Calu3 (cell line): ENCODE data around the gene HEG1. TPM values are rescaled to one million over a fixed set of nuclear protein-coding genes. Genes with fewer than 3 reads are reported as not detected.

ENCODE experiments used
- BruUV-seq: library from RNA; stranded (reverse); fragments of 400-500 nt; replicated peaks from 2 replicates; lab custom pipeline; 2021; lab: Mats Ljungman, UMichigan
- CTCF ChIA-PET: fragments of 300-600 bp; sonication (Branson Sonifier 250); formaldehyde crosslinking; loops from one replicate; lab custom pipeline; 2022; ENCODE audit warnings: antibody characterized with exemption; lab: Charles Lee
- DNase-seq: peaks from one replicate; pipeline ENCODE4 v3.0.0; 2022
- H3K27ac Mint-ChIP-seq: one replicate; pipeline ENCODE4 v1.8.0; 2022; ENCODE audit warnings: mixed read lengths; ENCODE audit not compliant: unreplicated experiment
- H3K27me3 Mint-ChIP-seq: one replicate; pipeline ENCODE4 v1.8.0; 2022; ENCODE audit warnings: mixed read lengths; ENCODE audit not compliant: unreplicated experiment
- H3K36me3 Mint-ChIP-seq: one replicate; pipeline ENCODE4 v1.8.0; 2022; ENCODE audit warnings: mild to moderate bottlenecking, moderate library complexity, mixed read lengths; ENCODE audit not compliant: insufficient read depth, unreplicated experiment
- H3K4me1 Mint-ChIP-seq: one replicate; pipeline ENCODE4 v1.8.0; 2022; ENCODE audit warnings: mild to moderate bottlenecking, low read depth, mixed read lengths; ENCODE audit not compliant: unreplicated experiment
- H3K4me3 Mint-ChIP-seq: one replicate; pipeline ENCODE4 v1.8.0; 2022; ENCODE audit warnings: mild to moderate bottlenecking, low read depth, moderate library complexity, mixed read lengths; ENCODE audit not compliant: unreplicated experiment
- H3K9me3 Mint-ChIP-seq: one replicate; pipeline ENCODE4 v1.8.0; 2022; ENCODE audit warnings: low read depth, mixed read lengths; ENCODE audit not compliant: unreplicated experiment
- intact Hi-C: fragments of 100-400 bp; cut with micrococcal nuclease; formaldehyde crosslinking; loops from one replicate; pipeline ENCODE4 v1.10.0; 2022; ENCODE audit not compliant: unreplicated experiment
- total RNA-seq: library from RNA; stranded (reverse); gene quantifications from 2 replicates; pipeline ENCODE4 v1.2.3, GENCODE V29; 2022
- TF ChIP-seq, protein P1 (sequence below): fragments of 200-600 bp; IDR thresholded peaks from one replicate; pipeline ENCODE4 v1.8.0; 2022; ENCODE audit warnings: antibody characterized with exemption; ENCODE audit not compliant: unreplicated experiment

The HEG1 gene
- total RNA-seq, 1 experiment from 2014 or later, result 0.97 TPM

GRCh38 chr3:124972457-124972856, 83.3 kb downstream of the HEG1 start:
- Mint-ChIP-seq H3K27me3 (no peaks in the 10 kb centered on the region), H3K4me3 (no peak overlapping the region), H3K36me3 (no peaks in the 10 kb centered on the region), H3K27ac (no peak overlapping the region), H3K9me3 (peaks cover 5% of the 10 kb centered on the region), H3K4me1 (peaks cover 9% of the 10 kb centered on the region)
- BruUV-seq, result no TSS peak
- TF ChIP-seq, protein P1, sequence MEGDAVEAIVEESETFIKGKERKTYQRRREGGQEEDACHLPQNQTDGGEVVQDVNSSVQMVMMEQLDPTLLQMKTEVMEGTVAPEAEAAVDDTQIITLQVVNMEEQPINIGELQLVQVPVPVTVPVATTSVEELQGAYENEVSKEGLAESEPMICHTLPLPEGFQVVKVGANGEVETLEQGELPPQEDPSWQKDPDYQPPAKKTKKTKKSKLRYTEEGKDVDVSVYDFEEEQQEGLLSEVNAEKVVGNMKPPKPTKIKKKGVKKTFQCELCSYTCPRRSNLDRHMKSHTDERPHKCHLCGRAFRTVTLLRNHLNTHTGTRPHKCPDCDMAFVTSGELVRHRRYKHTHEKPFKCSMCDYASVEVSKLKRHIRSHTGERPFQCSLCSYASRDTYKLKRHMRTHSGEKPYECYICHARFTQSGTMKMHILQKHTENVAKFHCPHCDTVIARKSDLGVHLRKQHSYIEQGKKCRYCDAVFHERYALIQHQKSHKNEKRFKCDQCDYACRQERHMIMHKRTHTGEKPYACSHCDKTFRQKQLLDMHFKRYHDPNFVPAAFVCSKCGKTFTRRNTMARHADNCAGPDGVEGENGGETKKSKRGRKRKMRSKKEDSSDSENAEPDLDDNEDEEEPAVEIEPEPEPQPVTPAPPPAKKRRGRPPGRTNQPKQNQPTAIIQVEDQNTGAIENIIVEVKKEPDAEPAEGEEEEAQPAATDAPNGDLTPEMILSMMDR, result no peak
- CTCF ChIA-PET, result interaction anchor here (0.6 to 1.5 kb wide), 3 partner anchors 38 to 107 kb away, joined by 3 to 4 read pairs (median 4); partner anchors contain the start of gene MUC13
- intact Hi-C loops, result no loop called here
- peak; percentile 31 for DNase-seq

- Mint-ChIP-seq H3K36me3 (no peaks in the 10 kb centered on the region), H3K27ac (no peak overlapping the region)
- CTCF ChIA-PET, result no interaction called here
Measured at GRCh38 chr3:124969963-124970722, 85.7 kb downstream of the HEG1 start.

DNA sequence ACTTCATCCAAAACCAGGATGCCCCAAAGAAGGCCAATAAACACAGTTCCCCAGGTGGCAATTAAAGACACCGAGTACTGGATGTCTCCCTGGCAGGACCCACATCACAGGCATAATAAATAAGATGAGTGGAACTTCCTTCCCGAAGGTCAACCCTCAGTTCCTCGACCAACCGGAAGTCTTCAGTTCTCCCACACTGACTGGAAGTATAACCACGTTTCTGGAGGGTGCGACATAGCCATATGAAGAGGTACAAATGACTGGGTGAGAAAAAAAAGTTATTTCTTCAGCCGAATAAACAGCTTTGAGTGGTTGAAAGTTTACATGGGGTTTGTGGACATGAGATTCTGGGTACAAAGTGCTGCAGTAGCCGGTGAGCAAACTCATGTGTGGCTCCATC, 86.6 kb downstream of the HEG1 start:
- CTCF ChIA-PET, result no interaction called here
- TF ChIP-seq, protein P1, result no peak
- Mint-ChIP-seq H3K27ac (no peak overlapping the region), H3K4me1 (no peaks in the 10 kb centered on the region), H3K9me3 (no peaks in the 10 kb centered on the region), H3K27me3 (no peaks in the 10 kb centered on the region), H3K4me3 (no peak overlapping the region), H3K36me3 (no peaks in the 10 kb centered on the region)
- intact Hi-C loops, result no loop called here
- no peak for DNase-seq
- BruUV-seq, result no TSS peak

More at GRCh38 chr3:124969963-124970722, 85.7 kb downstream of the HEG1 start:
- Mint-ChIP-seq H3K4me3 (no peak overlapping the region), H3K4me1 (peaks cover 8% of the 10 kb centered on the region), H3K27me3 (no peaks in the 10 kb centered on the region), H3K9me3 (no peaks in the 10 kb centered on the region)
- no peak for DNase-seq
- no TSS peak for BruUV-seq
- intact Hi-C loops, result no loop called here
- TF ChIP-seq, protein P1, result no peak

- TF ChIP-seq, protein P1, result no peak
Measured at GRCh38 chr3:124967964-124968363, 87.8 kb downstream of the HEG1 start.

More at GRCh38 chr3:124967964-124968363, 87.8 kb downstream of the HEG1 start:
- Mint-ChIP-seq H3K4me1 (no peaks in the 10 kb centered on the region), H3K9me3 (no peaks in the 10 kb centered on the region), H3K4me3 (no peak overlapping the region), H3K27ac (no peak overlapping the region), H3K36me3 (no peaks in the 10 kb centered on the region), H3K27me3 (no peaks in the 10 kb centered on the region)
- DNase-seq, result no peak
- no TSS peak for BruUV-seq
- CTCF ChIA-PET, result no interaction called here
- intact Hi-C loops, result no loop called here
